HG03457 (cell line): ENCODE results near the gene MYO3B.
"Not testable (repeated sequence)": the region's sequence is repeated elsewhere in the genome, so short reads cannot be mapped to it uniquely, and the experiment has no call there.

Experiments used
- ATAC-seq: cut with Tn5 transposase; IDR thresholded peaks from one replicate; pipeline ENCODE4 v1.9.1; 2021; ENCODE audit warnings: moderate number of reproducible peaks; ENCODE audit not compliant: unreplicated experiment

MYO3B gene

DNA sequence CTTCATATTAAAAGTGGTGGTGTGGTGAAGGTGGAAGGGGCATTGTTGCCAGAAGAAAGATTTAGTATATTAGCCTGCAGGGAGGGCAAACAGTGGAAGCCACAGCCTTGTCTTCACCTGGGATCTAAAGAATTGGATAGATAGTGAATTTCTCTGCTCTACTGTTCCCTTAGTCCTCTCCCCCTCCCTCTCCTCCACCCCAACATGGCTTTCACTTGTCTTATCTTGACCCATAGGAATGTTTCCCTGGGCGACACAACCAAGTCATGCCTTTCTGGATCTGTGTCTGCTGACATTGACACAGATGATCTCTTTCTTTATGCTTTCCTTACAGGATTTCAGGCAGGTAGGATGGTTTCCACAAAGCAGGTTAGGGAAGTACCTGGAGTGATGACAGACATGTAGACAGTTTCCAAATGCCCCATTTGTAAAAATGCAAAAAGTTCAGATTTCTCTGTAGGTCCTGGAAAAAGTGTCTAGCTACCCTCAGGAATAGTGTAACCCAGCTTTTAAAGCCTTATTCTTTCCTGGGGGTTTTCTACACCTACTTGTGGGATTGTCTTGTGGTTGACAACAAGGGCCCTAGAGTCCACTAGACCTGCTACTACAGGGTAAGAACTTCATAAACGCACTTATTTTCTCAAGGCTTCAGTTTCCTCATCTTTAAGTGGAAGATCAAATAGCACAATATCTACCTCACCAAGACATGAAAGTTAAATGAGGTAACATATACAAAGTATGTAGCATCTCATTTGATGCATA is 353.0 kb downstream of the MYO3B start:
- no peak for ATAC-seq

DNA sequence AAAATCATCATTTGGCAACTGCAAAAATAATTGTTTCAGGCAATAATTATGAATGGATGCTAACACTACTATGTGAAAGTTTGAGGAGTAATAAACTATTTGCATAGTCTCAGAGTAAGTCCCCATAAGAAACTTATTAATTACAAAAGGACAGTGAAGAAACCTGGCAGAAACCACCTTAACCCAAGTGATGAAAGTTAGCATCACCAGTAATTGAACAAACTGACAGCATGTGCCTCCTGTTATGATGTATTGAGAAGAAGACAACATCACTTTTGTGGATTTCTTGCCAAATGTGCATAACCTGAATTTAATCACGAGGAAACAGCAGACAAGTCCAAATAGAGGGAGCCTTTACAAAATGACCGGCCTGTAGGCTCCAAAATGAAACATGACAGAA is 353.9 kb downstream of the MYO3B start:
- ATAC-seq: no peak

DNA sequence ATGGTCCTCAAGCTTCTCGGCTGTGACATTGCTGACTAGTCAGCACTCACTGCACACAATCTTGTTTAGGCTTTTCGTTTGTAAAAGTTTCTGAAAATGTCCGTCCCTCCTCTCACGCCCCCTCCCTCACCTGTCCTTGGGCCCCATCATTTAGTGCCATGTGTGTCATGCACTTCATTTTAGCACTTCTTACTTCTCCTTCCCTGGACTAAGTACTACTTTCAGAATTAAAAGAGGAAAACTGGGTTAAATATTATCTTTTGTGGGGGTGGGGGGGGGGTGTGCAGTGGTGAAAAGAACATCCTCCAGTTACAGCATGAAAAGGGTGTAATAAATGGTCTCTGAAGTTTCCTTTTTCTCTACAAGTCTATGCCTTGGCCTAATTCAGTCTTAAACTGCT is 355.2 kb downstream of the MYO3B start:
- no peak for ATAC-seq

DNA sequence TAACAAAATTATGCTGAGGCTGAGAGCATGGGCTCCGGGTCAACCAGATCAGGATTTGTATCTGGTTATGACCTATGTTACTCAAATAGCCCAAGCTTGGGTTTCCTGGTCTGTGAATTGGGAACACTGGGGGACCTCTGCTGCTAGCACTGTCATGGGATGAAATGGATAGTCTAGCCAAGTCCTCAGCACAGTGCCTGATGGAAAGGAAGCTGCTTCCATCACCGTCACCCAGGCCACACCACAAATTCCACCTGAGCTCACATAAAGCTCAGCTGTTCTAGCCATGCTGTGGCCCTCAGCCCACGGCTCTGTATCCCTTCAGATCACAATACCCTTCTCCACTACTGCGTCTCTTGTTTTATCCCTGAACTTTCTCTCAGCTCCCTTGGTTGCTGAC is 357.6 kb downstream of the MYO3B start:
- no peak for ATAC-seq

DNA sequence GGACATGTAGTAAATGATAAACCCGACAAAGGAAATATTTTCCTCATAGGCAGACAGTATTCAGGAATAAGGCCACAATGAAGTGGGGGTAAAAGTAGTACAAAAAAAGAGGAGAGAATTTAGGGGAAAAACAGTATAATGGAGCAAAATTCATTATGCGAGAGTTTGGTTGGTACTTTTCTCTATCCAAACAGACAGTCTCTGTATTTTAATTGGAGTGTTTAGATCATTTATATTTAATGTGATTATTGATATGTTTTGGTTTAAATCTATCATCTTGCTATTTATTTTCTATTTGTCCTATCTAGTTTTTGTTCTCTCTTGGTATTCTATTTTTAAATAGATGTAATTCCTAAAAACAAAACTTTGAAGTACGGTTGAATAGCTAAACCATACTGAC is 366.9 kb downstream of the MYO3B start:
- ATAC-seq: no peak

DNA sequence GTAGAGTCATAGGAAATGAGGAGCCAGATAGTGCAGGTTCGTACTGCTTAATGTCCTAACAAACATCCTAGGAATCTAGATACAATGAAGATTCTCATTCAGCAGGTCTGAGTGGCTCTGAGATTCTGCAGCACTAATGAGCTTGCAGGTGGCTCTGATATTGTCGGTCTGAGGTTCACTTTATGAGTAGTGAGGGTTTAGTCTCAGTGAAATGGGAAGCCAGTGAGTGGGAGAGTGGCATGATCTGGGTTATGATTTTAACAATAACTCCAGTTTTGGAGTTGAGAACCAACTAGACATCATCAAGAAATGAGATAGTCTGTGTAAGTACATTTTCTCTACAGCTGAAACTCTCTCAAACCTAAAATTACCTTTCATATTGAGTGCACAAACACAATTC is 370.4 kb downstream of the MYO3B start:
- ATAC-seq: no peak

DNA sequence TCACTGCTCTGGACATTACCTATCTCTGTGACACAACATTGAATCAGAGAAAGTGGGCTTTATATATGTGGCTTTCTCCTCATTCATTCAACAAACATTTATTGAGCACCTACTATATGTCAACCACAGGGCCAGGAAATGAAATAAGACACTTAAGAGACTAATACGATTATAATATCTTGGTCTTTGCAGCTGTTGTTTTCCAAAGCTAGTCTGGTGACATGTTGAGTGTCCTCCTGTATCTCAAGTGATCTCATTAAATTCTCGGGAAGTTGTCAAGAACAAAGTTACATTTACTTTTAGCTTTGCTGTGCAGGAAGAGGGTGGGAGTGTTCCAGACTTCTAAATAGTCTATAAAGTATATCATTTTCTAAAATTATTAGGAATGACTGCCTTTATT is 372.6 kb downstream of the MYO3B start:
- no peak for ATAC-seq

DNA sequence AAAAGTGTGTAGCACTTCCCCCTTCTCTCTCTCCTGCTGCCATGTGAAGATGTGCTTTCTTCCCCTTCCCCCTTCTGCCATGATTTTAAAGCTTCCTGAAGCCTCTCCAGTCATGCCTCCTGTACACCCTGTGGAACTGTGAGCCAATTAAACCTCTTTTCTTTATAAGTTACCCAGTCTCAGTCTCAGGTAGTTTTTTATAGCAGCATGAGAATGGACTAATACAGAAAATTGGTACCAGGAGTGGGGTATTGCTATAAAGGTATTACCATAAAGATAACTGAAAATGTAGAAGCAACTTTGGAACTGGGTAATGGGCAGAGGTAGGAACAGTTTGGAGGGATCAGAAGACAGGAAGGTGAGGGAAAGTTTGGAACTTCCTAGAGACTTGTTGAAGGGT is 374.0 kb downstream of the MYO3B start:
- not testable (repeated sequence) for ATAC-seq

DNA sequence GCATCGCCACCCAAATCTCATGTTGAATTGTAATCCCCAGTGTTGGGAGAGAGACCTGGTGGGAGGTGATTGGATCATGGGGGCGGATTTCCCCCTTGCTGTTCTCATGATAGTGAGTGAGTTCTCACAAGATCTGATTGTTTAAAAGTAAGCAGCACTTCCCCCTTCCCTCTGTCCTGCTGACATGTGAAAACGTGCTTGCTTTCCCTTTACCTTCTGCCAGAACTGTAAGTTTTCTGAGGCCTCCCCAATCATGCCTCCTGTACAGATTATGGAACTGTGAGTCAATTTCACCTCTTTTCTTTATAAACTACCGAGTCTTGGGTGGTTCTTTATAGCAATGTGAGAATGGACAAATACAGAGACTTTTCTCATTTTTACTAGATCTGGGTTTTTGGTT is 375.8 kb downstream of the MYO3B start:
- ATAC-seq: no peak

DNA sequence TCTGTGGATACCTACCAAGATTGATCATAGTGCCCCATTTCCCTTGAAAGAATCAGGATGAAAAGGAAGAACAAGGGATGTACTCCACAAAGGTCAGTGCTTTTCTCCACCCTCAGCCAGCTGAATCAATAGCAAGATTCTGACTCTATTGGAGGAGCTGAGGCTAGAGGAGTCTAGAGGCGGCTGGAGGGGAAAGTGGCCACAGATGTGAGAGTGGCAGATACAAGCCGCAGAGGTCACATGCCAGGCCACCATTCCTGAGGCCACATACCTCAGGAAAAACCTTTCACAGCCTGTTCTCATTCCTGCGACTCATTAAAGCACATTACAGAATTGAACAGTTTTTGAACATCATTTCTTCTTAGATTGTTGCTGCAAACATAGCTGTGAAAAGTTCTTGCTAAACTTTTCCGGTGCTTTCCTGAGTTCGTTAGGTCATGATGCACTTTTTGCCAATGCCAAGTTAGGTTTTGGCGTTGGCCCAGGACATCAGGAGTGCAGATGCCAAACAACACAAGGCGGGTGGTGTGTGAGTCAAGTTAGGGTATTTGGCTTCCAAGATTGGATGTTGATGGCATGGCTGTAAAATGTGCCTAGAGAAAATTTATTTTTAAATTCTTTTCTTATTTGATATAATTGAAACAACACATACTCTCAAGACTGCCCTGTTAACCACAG is 376.5 kb downstream of the MYO3B start:
- no peak for ATAC-seq

DNA sequence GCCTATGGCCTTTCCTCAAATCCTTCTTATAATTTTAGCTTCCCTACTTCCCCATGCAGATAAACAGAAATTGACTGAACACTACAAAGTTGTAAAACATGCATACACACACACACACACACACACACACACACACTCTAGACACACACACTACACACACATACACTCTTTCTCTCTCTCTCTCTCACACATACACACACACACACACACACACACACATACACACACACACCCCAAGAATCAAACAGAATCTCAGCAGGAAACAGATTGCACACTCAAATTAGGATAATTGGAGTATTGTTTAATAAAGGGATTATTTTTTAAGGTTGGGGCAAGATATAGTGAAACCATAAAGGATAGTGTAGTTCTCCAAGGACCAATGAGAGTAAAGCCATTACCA is 385.0 kb downstream of the MYO3B start:
- no peak for ATAC-seq

DNA sequence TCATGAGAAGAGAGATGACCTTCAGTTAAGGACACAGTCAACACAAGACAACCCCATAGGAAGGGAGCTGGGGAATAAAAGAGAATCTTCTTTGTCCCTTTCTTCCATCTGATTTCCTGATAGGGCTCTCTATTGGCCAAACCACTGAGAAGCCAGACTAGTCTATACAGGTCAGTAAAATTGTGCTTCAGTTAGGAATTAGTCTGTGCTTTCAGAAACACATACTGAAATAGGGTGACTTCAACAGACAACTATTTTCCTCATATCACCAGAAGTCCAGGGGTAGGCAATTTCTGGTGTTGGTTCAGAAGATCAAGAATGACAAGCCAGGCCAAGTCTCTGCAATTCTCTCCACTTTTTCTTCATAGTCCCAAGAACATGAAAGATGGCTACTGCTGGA is 385.5 kb downstream of the MYO3B start:
- no peak for ATAC-seq

DNA sequence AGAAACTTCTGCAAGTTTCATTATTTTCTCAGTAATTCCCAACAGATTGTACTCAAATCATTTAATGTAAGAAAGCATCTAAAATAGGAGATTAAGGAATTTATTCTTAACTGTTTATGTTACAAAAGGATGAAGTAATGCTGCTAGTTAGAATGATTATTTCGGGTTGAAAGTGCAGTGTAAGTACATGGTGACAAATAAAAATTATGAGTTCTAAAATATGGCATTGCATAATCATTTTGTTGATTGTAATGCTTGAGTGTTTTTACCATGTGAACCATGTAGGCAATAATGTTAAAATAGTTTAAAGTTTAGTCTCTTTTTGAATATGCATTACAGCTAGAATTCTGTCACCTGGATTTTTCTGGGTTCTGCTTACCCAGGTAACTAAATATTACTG is 388.2 kb downstream of the MYO3B start:
- ATAC-seq: no peak

DNA sequence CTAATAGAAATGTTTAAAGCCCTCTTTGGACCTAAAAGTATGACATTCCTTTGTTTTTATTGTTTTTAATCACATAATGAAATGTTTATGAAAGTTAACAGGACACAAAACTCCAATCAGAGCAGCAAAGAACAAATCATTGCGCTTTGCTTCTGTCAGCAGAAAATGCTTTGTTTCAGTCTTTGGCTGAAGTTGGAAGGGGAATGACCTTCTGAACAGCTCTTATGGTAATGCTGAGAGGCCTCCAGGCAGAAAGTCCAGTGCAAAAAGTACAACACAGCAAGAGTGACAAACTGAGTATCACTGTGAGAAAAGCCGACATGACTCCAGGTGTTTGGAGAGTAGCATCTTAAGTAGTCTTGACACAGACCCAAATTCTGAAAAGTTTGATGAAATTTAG is 389.5 kb downstream of the MYO3B start:
- no peak for ATAC-seq

DNA sequence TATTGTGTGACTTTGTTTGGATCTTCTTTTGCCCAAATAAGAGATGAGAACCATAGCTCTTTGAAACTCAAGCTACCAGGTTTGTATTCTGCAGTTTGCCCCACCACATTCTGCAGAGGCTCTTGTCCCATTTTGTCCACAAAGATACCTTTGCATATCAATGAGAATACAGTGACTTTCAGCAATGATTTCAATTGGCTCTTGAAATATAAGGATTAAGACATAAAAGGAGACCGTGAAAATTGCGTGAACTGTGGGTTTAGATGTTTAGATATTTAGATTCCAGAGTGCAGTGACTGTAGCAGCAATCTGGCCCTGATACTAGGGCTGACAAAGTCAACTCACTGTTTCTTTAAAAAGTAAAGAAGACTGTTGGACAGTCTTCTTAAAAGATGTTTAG is 390.6 kb downstream of the MYO3B start:
- no peak for ATAC-seq

DNA sequence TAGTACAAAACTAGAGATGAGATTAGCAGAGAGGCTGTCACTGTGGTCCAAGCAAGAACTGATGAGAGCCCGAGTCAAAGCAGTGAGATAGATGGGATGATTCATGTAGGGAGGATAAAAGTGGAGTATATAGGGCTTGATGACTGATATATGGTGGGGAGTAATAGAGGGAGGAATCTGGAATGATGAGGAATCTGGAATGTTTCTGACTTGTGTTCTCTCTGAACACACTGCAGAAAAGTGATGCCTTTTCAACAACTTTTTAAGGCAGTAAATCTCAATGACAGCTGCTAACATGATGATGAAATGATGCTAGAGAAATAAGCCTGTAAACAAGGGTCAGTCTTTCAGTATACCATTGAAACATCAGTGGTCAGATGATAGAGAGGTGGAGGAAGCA is 393.7 kb downstream of the MYO3B start:
- ATAC-seq: no peak

DNA sequence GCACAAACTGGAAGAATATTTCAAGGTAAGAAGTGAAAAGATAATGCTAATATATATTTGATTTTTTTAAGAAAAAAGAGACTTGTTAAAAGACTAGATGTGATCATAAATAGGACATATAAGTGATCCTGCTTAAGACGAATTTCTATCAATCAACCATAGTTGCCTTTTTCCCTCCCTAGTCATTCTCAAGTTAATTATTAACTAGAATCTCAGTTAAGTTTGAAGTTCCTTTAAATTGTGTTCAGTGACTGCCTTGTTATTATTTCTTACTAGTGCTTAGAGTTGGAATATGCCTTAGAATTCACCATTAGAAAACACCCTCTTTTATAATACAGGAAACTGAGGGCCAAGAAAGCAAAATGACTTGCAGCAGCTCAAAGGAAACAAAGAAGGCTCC is 395.7 kb downstream of the MYO3B start:
- no peak for ATAC-seq

DNA sequence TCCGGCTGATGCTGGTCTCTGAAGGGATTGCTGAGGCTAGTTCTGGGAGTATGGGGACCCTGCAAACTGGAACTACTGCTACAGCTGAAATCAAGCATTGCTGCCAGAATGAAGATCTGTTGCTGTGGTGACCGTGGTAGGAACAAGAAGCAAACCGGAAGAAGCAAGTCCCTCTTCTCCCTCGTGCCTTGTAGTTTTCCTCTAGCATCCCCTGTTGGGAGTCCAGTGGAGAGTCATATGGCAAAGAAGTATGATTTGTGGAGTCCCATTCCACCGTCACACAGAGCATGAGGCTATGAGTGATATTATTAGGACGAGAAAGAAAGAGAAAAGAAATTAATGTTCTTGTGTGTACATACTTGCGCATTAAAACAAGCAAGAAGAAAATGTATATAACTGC is 398.3 kb downstream of the MYO3B start:
- no peak for ATAC-seq

DNA sequence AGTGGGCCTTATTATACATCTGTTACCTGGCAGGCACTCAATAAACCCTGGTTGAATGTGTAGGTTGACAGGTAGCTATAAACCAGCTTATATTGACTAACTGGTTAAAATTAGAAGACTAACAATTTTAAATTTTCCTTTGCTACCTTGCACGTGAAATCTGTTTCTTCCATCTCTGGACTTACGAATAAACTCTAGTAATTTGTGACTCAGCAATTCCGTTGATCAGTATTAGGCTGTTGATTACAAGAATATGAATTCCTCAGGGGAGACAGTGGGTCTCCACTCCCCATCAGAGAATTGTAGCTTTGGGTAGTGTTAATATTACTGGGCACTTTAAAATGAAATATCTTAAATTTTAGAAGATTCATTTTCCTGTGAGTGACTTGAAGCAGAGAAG is 399.4 kb downstream of the MYO3B start:
- no peak for ATAC-seq

DNA sequence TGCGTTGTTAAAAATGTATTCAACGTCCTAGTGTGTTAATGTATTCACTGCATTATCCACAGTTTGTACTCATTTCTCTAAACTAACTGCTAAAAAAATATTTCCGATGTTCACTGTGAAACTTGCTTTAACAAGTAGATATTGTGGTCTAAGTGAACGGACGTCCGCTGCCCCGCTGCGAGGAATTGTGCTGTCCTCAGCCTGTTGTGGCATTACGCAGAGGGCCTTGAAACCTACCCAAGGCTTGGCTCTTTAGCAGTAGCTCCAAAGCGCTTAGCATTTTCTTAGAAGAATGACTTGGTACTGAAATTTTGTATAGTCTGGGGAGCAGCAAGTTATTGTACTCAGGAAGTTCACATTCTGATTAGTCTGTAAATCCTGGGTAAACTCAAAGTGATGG is 400.7 kb downstream of the MYO3B start:
- no peak for ATAC-seq

DNA sequence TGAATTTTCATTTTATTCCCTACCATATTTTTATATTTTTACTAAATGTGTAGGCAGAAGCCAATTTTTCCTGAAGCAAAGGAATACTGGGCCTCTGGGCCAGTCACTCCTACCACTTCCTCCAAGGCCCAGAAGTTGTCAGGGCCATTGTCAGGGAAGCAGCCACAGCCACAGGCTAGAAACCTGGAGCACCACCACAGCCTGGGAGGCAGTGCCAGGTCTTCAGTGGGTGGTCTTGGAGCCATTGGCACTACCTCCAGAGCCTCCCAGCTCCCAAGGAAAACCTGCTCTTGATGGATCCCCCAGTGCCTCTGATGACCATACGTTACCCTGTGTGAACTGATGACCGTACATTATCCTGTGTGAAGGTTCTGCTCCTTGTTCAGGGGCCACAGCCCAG is 401.6 kb downstream of the MYO3B start:
- ATAC-seq: no peak

DNA sequence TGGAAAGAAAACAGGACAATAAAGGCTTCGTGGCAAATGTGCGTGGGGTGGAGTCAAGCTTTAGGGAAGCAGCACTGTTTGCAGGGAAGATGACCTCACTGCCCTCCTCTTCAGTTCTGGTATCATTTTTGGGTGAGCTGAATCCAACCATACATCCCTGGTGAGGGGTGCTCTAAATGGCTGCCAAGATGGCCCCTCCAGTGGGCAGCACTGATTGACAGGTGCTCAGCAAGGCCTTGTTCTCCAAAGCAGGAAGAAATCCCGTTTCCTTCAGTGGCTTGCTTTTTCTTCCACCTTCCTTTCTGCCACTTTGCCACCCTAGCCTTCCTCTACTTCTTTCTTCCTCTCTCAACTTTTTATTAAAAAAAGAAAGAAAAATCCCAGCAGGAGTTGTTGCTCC is 404.4 kb downstream of the MYO3B start:
- ATAC-seq: no peak
